HUES6 (cell line): ENCODE measurements around the gene GRAMD2A.

ENCODE experiments used
- H3K27ac ChIP-seq: 2 replicates; pipeline ENCODE4 v1.7.0; 2013; ENCODE audit warnings: low read depth, mild to moderate bottlenecking, low read length, inconsistent platforms
- H3K27me3 ChIP-seq: 2 replicates; pipeline ENCODE4 v1.6.1; 2013; ENCODE audit warnings: low read length; ENCODE audit not compliant: control insufficient read depth, insufficient read depth
- H3K36me3 ChIP-seq: 2 replicates; pipeline ENCODE4 v1.6.1; 2013; ENCODE audit warnings: low read length; ENCODE audit not compliant: control insufficient read depth, insufficient read depth
- H3K4me1 ChIP-seq: 2 replicates; pipeline ENCODE4 v1.6.1; 2013; ENCODE audit warnings: low read length; ENCODE audit not compliant: control insufficient read depth, insufficient read depth
- H3K4me3 ChIP-seq: 2 replicates; pipeline ENCODE4 v1.5.1; 2013; ENCODE audit warnings: low read depth, low read length
- H3K9ac ChIP-seq: one replicate; pipeline ENCODE4 v1.6.1; 2013; ENCODE audit warnings: mild to moderate bottlenecking, low read length
- H3K9me3 ChIP-seq: 2 replicates; pipeline ENCODE4 v1.6.1; 2013; ENCODE audit warnings: low read depth, low read length; ENCODE audit not compliant: control insufficient read depth, insufficient read depth

The GRAMD2A gene

GRCh38 chr15:72200395-72201237 lies 3.0 kb upstream of the GRAMD2A start:
- H3K4me1 ChIP-seq: no peaks in the 10 kb centered on the region
- no peaks in the 10 kb centered on the region for H3K9me3 ChIP-seq
- peaks cover 18% of the 10 kb centered on the region for H3K27me3 ChIP-seq
- H3K9ac ChIP-seq: no peak overlapping the region
- no peak overlapping the region for H3K4me3 ChIP-seq
- no peak overlapping the region for H3K27ac ChIP-seq
- peaks cover 72% of the 10 kb centered on the region for H3K36me3 ChIP-seq

DNA sequence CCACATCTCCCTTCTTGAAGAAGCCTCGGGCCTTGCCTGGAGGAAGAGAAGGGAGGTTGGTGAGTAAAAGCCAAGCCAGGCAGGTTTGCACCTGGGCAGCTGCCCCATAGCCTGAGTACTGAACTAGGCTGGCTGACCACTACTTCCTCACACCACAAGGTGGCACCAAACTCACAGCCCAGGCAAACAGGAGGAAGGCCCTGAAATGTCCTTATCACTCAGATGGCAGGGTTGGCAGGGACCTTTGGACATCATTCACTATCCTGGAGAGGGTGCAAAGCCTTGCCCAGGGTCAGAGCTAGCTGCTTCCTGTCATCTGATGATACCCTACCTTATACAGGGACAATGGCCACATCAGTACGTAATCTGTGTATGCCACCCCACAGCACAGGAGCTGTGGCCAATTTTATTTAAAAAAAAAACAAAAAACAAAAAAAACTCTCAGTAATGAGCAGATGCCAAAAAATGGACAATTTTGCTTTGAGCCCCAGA lies 2.2 kb upstream of the GRAMD2A start:
- Histone ChIP-seq H3K9me3 (no peaks in the 10 kb centered on the region), H3K4me3 (no peak overlapping the region), H3K27me3 (peaks cover 18% of the 10 kb centered on the region), H3K27ac (no peak overlapping the region), H3K4me1 (peaks cover 6% of the 10 kb centered on the region; the same call in 1 of the 2 replicates), H3K36me3 (peaks cover 63% of the 10 kb centered on the region), H3K9ac (no peak overlapping the region)

- Histone ChIP-seq H3K4me1 (peaks cover 6% of the 10 kb centered on the region; the same call in 1 of the 2 replicates), H3K27me3 (peaks cover 18% of the 10 kb centered on the region), H3K9ac (no peak overlapping the region), H3K4me3 (no peak overlapping the region), H3K27ac (no peak overlapping the region), H3K9me3 (no peaks in the 10 kb centered on the region), H3K36me3 (peaks cover 57% of the 10 kb centered on the region)
Observed at GRCh38 chr15:72199205-72199515, 1.6 kb upstream of the GRAMD2A start.

DNA sequence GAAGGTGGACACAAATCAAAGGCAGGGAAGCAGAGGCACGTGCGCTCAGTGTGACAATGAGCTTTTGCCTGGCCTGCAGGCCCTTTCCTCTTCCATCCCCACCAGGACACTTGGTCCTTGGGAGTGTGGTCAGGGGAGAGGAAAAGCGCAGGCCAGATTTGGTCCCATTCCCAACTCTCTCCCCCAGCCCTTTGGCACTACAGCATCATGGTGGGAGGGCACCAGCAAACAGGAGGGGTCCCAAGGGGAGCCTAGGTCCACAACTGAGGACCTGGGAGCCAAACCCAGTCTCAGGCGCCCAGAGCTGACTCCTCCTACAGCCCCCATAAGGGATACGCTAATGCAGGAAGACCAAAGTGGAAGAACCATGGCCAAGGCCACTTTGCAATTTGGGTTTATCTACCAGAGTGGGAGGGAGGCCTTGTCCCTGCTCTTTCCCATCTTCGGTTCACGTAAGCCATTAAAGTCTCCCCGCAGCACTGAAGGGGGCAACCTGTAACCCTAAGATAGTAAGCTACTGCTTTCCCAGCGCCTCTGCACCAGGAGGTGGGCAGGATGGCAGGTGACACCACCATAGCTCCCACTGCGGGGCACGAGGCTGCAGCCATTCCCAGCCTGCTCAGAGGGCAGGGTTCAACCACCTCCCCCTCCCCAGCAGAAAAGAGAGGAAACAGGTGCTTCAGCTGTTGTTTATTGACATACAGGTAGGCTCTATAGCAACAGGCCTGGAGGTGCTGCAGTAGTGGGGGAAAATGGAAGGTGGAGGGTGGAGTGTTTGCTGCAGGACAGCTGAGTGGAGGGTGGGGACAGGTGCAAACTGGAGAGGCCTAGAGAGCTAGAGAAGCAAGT lies 993 bp upstream of the GRAMD2A start:
- no peak overlapping the region for H3K27ac ChIP-seq
- peaks cover 52% of the 10 kb centered on the region for H3K36me3 ChIP-seq
- peak overlapping the region; percentile 44; the same call in 1 of the 2 replicates for H3K4me3 ChIP-seq
- H3K4me1 ChIP-seq: peaks cover 11% of the 10 kb centered on the region; the same call in 1 of the 2 replicates
- H3K9ac ChIP-seq: peak overlapping the region; percentile 1
- peaks cover 18% of the 10 kb centered on the region for H3K27me3 ChIP-seq
- H3K9me3 ChIP-seq: no peaks in the 10 kb centered on the region

DNA sequence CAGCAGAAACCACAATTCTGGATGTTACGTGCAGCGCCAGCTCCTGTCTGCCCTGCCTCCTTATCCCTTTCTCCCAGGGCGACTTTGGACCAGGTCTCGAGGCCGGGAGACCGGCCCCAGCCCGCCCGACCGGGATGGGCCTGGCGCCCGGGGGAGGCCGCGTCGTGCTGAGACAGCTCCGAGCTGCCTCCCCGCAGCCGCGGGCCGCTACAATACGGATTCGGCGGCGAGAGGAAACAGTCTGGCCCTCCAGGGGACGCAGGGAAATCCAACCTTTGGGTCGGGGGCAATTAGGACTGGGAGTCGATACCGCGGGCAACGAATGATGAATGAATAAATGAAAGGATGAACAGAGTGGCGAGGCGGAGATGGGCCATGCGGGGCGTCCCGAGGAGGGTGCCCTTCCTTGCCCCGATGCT lies 537 bp downstream of the GRAMD2A start:
- no peak overlapping the region for H3K27ac ChIP-seq
- peak overlapping the region; percentile 77 for H3K4me3 ChIP-seq
- H3K27me3 ChIP-seq: peaks cover 18% of the 10 kb centered on the region
- H3K4me1 ChIP-seq: peaks cover 11% of the 10 kb centered on the region; the same call in 1 of the 2 replicates
- no peaks in the 10 kb centered on the region for H3K9me3 ChIP-seq
- peak overlapping the region; percentile 52 for H3K9ac ChIP-seq
- peaks cover 36% of the 10 kb centered on the region for H3K36me3 ChIP-seq

GRCh38 chr15:72196409-72197040 lies 1.1 kb downstream of the GRAMD2A start:
- Histone ChIP-seq H3K9ac (no peak overlapping the region), H3K36me3 (peaks cover 31% of the 10 kb centered on the region), H3K4me3 (peak overlapping the region; percentile 77)

DNA sequence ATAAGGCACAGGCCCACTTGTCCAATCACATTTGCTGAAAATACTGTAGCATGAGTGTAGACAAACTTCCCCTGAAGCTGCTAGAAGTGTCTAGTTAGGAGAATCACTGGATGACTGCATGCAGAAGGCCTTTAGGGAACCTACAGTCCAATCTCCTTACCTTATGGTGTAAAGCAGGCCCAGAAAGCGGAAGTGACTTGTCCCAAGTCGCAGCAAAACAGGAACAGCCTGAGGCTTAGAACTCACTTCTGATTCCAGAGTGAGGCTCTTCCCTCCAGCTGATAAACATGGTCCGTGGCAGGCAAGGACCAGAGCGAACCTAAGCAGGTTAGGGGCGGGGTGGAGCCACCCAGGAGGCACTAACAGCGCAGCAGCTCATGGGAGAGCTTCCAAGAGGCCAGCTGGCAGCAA lies 2.5 kb downstream of the GRAMD2A start:
- H3K27ac ChIP-seq: no peak overlapping the region
- H3K4me3 ChIP-seq: no peak overlapping the region
- H3K27me3 ChIP-seq: peaks cover 18% of the 10 kb centered on the region
- no peaks in the 10 kb centered on the region for H3K9me3 ChIP-seq
- H3K4me1 ChIP-seq: peaks cover 11% of the 10 kb centered on the region; the same call in 1 of the 2 replicates
- H3K9ac ChIP-seq: no peak overlapping the region
- peaks cover 17% of the 10 kb centered on the region for H3K36me3 ChIP-seq

More at GRCh38 chr15:72196409-72197040, 1.1 kb downstream of the GRAMD2A start:
- no peaks in the 10 kb centered on the region for H3K9me3 ChIP-seq
- no peak overlapping the region for H3K27ac ChIP-seq
- H3K27me3 ChIP-seq: peaks cover 18% of the 10 kb centered on the region
- peaks cover 11% of the 10 kb centered on the region; the same call in 1 of the 2 replicates for H3K4me1 ChIP-seq

- no peaks in the 10 kb centered on the region for H3K9me3 ChIP-seq
- H3K4me1 ChIP-seq: peaks cover 11% of the 10 kb centered on the region; the same call in 1 of the 2 replicates
- peaks cover 5% of the 10 kb centered on the region for H3K36me3 ChIP-seq
- peaks cover 18% of the 10 kb centered on the region for H3K27me3 ChIP-seq
- no peak overlapping the region for H3K9ac ChIP-seq
- no peak overlapping the region for H3K4me3 ChIP-seq
- no peak overlapping the region for H3K27ac ChIP-seq
Observed at GRCh38 chr15:72193836-72194396, 3.7 kb downstream of the GRAMD2A start.

DNA sequence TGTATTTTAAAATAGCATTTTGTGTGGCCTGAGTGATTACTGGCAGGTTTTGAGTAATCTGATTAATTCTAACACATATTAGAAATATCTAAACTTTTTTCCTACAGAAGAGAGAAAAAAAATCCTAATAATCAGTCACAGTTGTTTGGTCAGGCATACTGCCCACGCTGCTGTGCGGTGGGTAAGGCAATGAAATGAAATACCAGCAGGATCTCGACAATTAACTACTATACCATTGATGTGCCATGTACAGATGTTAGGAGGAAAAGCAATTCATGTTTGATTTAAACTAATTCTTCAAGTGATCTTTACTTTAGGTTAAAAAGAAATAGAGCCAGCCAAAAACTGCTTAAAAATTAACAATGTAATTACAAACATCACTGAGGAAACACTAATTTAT lies 5.2 kb downstream of the GRAMD2A start:
- Histone ChIP-seq H3K4me3 (no peak overlapping the region), H3K36me3 (no peaks in the 10 kb centered on the region), H3K27ac (no peak overlapping the region), H3K9me3 (no peaks in the 10 kb centered on the region), H3K27me3 (peaks cover 18% of the 10 kb centered on the region), H3K4me1 (peaks cover 11% of the 10 kb centered on the region; the same call in 1 of the 2 replicates), H3K9ac (no peak overlapping the region)

- peaks cover 9% of the 10 kb centered on the region; the same call in 1 of the 2 replicates for H3K4me1 ChIP-seq
- no peak overlapping the region for H3K27ac ChIP-seq
- H3K4me3 ChIP-seq: no peak overlapping the region
- H3K27me3 ChIP-seq: peaks cover 6% of the 10 kb centered on the region
- no peaks in the 10 kb centered on the region for H3K9me3 ChIP-seq
- no peak overlapping the region for H3K9ac ChIP-seq
- no peaks in the 10 kb centered on the region for H3K36me3 ChIP-seq
Observed at GRCh38 chr15:72189250-72189902, 8.2 kb downstream of the GRAMD2A start.
